Measurements from ENCODE around the gene LGALS9B. TPM values are rescaled to one million over a fixed set of nuclear protein-coding genes. Genes with fewer than 3 reads are reported as not detected.
"Not testable (repeated sequence)": the region's sequence is repeated elsewhere in the genome, so short reads cannot be mapped to it uniquely, and the experiment has no call there.

The LGALS9B gene
- total RNA-seq, 1 donor from 2014 or later: 10.9 TPM

- DNase-seq (ENCODE audit: low spot score): not testable (repeated sequence)
These were observed 50.9 kb downstream of the LGALS9B start for GRCh38 chr17:20416381-20416911.

GRCh38 chr17:20415479-20415878 lies 51.9 kb downstream of the LGALS9B start:
- DNase-seq (ENCODE audit: low spot score): not testable (repeated sequence)

- DNase-seq (ENCODE audit: low spot score): not testable (repeated sequence)
These were observed 65.9 kb downstream of the LGALS9B start for GRCh38 chr17:20401306-20402022.

GRCh38 chr17:20400559-20401305 lies 66.6 kb downstream of the LGALS9B start:
- not testable (repeated sequence) for DNase-seq (ENCODE audit: low spot score)

Other genes with a start within 250 kb of the LGALS9B start
- gene CDRT15L2, start 112.2 kb upstream of the LGALS9B start, total RNA-seq: not detected

Data from mucosa of gallbladder (tissue), 1 donor.